Brain pericyte (primary cell): ENCODE results near the gene KLK2.

Experiments used
- DNase-seq: peaks from one replicate; pipeline ENCODE4 v3.0.0-alpha.2; 2012; ENCODE audit warnings: low read depth, low spot score

The KLK2 gene

GRCh38 chr19:50924586-50924985, 51.3 kb downstream of the KLK2 start:
- DNase-seq = no peak

- no peak for DNase-seq
These were observed 52.5 kb downstream of the KLK2 start for GRCh38 chr19:50925734-50926133.

GRCh38 chr19:50926144-50926543, 52.9 kb downstream of the KLK2 start:
- no peak for DNase-seq

- no peak for DNase-seq
These were observed 55.6 kb downstream of the KLK2 start for GRCh38 chr19:50928831-50929230.
